Immature natural killer cell (primary cell): ENCODE data around the gene PCDHB1. TPM values are rescaled to one million over a fixed set of nuclear protein-coding genes. Genes with fewer than 3 reads are reported as not detected.
A peak's percentile ranks its signal among the peaks of the same experiment; 100 is the strongest.

Source experiments
- DNase-seq, 3 donors: peaks; one replicate each; pipeline ENCODE4 v3.0.0; 2022; ENCODE audit warnings: mixed read lengths in 1 of 3
- H3K27ac Mint-ChIP-seq, 6 donors: one replicate each; pipeline ENCODE4 v1.8.0; 2020; ENCODE audit warnings: mixed read lengths in 6 of 6, mild to moderate bottlenecking in 5 of 6, inconsistent platforms in 4 of 6, moderate library complexity in 3 of 6
- H3K27me3 Mint-ChIP-seq, 3 donors: one replicate each; pipeline ENCODE4 v1.8.0; 2020 to 2021; ENCODE audit warnings: low read depth in 3 of 3, mild to moderate bottlenecking in 3 of 3, mixed read lengths in 3 of 3, moderate library complexity in 3 of 3, inconsistent platforms in 1 of 3
- H3K36me3 Mint-ChIP-seq, 3 donors: one replicate each; pipeline ENCODE4 v1.8.0; 2020; ENCODE audit warnings: mixed read lengths in 3 of 3, inconsistent platforms in 2 of 3, mild to moderate bottlenecking in 2 of 3
- H3K4me1 Mint-ChIP-seq, 2 donors: one replicate each; pipeline ENCODE4 v1.8.0; 2020; ENCODE audit warnings: inconsistent platforms in 2 of 2, mild to moderate bottlenecking in 2 of 2, mixed read lengths in 2 of 2, moderate library complexity in 1 of 2
- H3K4me3 Mint-ChIP-seq, 5 donors: one replicate each; pipeline ENCODE4 v1.8.0; 2020; ENCODE audit warnings: mild to moderate bottlenecking in 5 of 5, mixed read lengths in 5 of 5, inconsistent platforms in 3 of 5, moderate library complexity in 3 of 5
- H3K9me3 Mint-ChIP-seq, 6 donors: one replicate each; pipeline ENCODE4 v1.8.0; 2020; ENCODE audit warnings: mild to moderate bottlenecking in 6 of 6, mixed read lengths in 6 of 6, inconsistent platforms in 4 of 6, moderate library complexity in 3 of 6
- polyA plus RNA-seq, 3 donors: library from polyadenylated mRNA; unstranded; fragments of 300-500 nt; fragmentation: Illumina TruSeq; gene quantifications; one replicate each; pipeline ENCODE4 v1.2.3, GENCODE V29; 2021

The PCDHB1 gene, protein sequence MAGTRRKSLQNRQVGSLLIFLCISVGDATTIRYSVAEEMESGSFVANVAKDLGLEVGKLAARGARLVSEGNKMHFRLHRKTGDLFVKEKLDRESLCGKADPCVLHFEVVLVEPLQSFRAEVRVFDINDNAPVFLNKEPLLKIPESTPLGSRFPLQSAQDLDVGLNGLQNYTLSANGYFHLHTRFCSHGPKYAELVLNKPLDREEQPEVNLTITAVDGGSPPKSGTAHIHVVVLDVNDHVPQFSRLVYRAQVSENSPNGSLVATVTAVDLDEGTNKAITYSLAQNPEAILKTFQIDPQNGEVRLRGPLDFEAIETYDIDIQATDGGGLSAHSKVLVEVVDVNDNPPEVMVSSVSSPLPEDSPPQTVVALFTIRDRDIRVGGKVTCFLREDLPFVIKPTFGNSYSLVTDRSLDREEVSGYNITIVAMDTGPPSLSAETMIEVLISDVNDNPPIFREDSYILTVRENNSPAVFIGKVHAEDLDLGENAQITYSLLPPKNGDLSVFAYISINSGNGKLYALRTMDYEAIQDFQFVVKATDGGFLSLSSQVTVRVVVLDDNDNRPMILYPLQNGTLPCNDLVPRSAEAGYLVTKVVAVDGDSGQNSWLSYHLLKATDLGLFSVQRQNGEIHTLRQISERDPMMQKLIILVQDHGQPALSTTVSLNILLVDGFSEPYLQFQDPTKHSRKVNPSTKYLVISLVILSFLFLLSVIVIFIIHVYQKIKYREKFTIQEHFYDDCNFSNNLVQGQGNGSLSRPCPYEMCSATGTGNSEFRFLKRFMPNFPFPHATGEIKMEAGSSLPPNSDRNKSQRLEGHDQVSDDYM
- polyA plus RNA-seq = not detected

DNA sequence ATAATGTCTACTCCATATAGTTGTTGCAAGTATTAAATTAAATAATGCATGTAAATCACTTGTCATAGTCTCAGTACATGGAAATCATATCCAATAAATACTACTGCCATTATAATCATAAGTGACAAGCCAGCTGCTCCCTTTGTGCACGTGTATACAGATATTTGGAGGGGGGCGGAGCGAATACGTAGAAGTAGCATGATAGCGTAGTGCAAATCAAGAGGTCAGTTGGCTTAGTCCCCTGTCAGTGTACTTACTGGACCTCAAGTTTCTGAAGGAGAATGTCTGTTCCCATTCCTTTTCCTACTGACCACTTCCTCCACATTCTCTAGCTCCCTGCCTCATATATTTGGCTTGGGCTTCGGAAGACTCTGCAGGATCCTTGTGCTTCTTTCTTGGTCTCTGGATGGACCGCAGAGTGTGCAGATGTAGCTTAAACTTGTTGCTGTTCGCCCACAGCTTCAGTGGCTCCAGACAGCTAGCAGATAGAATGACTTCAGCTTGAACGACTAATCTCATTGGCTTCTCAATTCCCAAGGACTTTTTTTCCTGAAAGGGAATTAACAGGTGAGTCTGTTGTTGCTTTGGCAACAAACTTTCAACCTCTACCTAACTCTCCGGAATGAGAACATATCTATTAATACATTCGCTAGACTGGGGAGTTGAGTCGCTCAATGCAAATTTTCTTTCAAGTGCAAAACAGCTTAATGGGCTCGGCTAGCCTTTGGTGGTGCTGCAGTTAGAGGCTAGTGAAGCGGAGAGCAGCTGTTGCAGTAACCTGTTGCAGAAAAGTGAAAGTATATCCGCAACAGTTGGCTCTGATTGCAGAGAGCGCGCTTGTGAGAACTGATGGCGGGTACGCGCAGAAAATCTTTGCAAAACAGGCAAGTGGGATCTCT lies at the start of gene PCDHB1:
Gene PCDHB1, plus strand, starts transcription at position 753 of the 899 bp plus-strand sequence. Its CDS starts 97 bp downstream, at position 850.
- Mint-ChIP-seq H3K4me1 (peaks cover 0 to 1% of the 10 kb centered on the region in 2 donors), H3K27me3 (peaks cover 4 to 14% (median 9%) of the 10 kb centered on the region in 3 donors), H3K27ac (no peak within 1 kb of the TSS), H3K9me3 (peaks cover 6 to 28% (median 8%) of the 10 kb centered on the region in 6 donors), H3K36me3 (peaks cover 0 to 4% (median 3%) of the 10 kb centered on the region in 3 donors), H3K4me3 (peak within 1 kb of the TSS in 4 of 5 donors; percentile 4 to 61 (median 16))
- no peak for DNase-seq

DNA sequence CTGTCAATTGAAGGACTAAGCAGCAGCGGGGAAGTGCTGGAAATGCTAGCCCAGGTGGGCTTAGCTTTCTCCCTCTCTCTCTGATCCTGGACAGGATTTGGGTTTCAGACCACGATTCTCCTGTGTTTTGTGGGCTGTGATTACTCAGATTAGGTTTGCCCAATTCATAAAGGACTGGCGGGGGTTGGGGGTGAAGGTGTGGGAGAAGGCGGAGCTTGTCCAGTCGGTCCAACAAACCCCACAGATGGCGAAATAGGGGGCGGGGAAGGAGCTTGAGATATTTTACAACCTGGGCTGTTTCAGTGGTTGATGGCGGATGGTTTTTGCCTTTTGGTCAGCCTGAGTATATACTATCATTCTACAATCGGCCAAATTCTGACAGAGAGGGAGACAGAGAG lies 49.7 kb upstream of the PCDHB1 start:
- Mint-ChIP-seq H3K27me3 (peaks cover 5 to 17% (median 7%) of the 10 kb centered on the region in 3 donors), H3K27ac (no peak overlapping the region), H3K4me3 (peak overlapping the region in 2 of 5 donors; percentile 18 to 28)

DNA sequence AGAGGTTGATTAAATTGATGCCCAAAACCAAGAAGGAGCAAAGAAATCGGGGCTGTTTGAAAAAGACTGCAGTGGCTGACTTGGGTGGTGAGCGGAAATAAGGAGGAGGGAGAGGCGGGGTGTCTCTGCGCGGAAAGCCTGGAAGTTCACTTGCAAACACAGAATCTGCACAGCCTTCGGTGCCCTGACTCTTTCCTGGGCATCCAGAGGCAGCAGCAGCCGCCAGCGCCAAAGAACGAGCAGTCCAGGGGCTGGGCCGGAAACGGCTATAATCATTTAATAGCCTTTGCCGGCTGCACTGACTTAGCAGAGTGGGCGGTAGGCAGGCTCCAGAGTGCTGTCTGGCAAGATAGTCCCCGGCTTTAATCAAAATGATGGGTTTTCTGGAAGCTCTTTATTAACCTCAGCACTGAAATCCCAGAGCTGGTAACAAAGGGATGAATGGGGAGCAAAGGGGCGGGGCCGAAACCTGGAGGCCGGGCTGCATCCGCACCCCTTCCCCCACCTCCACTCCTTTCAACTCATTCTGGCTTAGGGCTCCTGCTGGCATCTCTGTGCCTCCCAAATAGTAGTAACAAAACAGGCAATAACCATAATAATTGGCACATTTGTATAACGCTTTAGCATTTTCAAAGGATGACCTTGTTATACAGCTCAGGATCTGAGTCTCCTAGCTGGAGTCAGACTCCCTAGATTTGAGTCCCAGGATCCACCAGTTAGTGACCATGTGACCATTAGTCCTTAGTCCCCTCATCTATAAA lies 49.1 kb upstream of the PCDHB1 start:
- Mint-ChIP-seq H3K4me1 (peaks cover 0 to 8% of the 10 kb centered on the region in 2 donors), H3K9me3 (peaks cover 0 to 17% (median 7%) of the 10 kb centered on the region in 6 donors), H3K27ac (no peak overlapping the region), H3K27me3 (peaks cover 6 to 17% (median 7%) of the 10 kb centered on the region in 3 donors), H3K36me3 (peaks cover 0 to 4% (median 4%) of the 10 kb centered on the region in 3 donors), H3K4me3 (peak overlapping the region in 2 of 5 donors; percentile 18 to 28)
- no peak for DNase-seq

More for the DNA sequence above, 49.7 kb upstream of the PCDHB1 start:
- Mint-ChIP-seq H3K9me3 (peaks cover 0 to 14% (median 4%) of the 10 kb centered on the region in 6 donors), H3K4me1 (peaks cover 0 to 8% of the 10 kb centered on the region in 2 donors), H3K36me3 (peaks cover 0 to 1% (median 0%) of the 10 kb centered on the region in 3 donors)
- DNase-seq = no peak

- no peak for DNase-seq
- Mint-ChIP-seq H3K9me3 (peaks cover 0 to 18% (median 7%) of the 10 kb centered on the region in 6 donors), H3K4me3 (no peak overlapping the region), H3K27ac (no peak overlapping the region), H3K36me3 (peaks cover 0 to 5% (median 4%) of the 10 kb centered on the region in 3 donors), H3K4me1 (peaks cover 0 to 8% of the 10 kb centered on the region in 2 donors), H3K27me3 (peaks cover 6 to 17% (median 7%) of the 10 kb centered on the region in 3 donors)
Measured at GRCh38 chr5:141002605-141002965, 48.6 kb upstream of the PCDHB1 start.

- Mint-ChIP-seq H3K4me3 (no peak overlapping the region), H3K27me3 (peaks cover 6 to 17% (median 7%) of the 10 kb centered on the region in 3 donors), H3K9me3 (peaks cover 0 to 18% (median 8%) of the 10 kb centered on the region in 6 donors), H3K27ac (no peak overlapping the region), H3K36me3 (peaks cover 0 to 5% (median 4%) of the 10 kb centered on the region in 3 donors), H3K4me1 (peaks cover 0 to 8% of the 10 kb centered on the region in 2 donors)
- DNase-seq = no peak
Measured at GRCh38 chr5:141003031-141003430, 48.1 kb upstream of the PCDHB1 start.

DNA sequence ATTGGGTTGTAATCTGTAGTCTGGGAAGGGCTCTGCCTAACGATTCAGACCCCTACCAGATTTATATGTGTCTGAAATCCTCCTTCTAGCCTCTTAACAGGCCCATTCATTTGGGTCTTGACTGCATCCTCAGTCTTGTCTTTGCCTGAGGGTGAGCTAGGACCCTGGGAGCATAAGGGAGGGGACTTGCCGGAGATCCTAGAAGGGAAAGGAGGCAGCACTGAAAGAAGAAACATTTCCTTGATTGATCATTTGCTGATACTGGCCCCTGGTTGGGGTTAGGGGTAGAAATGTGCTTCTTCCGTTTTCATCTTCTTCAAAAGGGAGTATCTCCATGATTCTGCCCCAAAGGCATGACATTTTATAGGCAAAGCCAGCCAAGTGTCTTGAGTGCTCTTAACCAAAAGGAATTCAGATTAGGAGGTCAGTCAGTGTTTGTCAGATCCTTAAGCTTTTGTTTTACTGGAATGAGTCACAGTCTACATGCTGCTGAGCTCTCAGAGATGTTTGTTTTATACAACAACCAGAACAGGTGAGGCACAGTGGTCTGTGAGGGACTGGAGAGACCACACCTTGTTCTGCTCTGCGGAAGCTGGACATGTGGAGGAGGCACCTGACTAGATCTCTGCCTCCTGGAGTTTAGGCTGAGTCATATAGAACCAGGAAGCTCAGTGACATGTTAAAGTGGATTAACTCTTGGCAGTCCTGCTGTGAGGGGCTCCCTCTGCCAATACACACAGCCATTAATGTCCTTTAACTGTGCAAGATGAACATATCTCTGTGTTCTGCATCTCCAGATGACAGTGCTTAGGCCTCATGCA lies 47.2 kb upstream of the PCDHB1 start:
- Mint-ChIP-seq H3K27ac (no peak overlapping the region), H3K4me1 (peaks cover 0 to 8% of the 10 kb centered on the region in 2 donors), H3K9me3 (peaks cover 0 to 18% (median 8%) of the 10 kb centered on the region in 6 donors), H3K36me3 (peaks cover 0 to 5% (median 4%) of the 10 kb centered on the region in 3 donors), H3K4me3 (no peak overlapping the region), H3K27me3 (peaks cover 6 to 17% (median 8%) of the 10 kb centered on the region in 3 donors)
- no peak for DNase-seq

DNA sequence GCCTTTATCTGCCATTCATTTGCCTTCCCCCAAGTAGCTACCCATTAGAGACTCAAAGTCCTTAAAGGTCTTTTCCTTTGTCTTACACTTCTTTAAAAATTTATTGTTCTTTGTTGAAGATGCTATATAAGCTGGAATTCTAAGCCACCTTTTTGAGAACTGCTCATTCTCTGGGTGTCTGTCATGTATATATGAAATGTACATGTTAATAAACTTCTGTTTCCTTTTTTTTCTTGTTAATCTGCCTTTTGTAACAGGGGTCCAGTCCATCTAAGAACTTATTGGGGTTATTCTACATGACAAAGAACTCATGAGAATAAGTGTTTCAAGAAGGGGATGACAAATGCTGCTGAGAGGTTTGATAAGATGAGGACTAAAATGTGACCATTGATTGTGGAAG lies 43.4 kb upstream of the PCDHB1 start:
- H3K27ac Mint-ChIP-seq = no peak overlapping the region
- H3K9me3 Mint-ChIP-seq = peaks cover 2 to 14% (median 8%) of the 10 kb centered on the region in 6 donors
- peaks cover 2 to 8% (median 4%) of the 10 kb centered on the region in 3 donors for H3K27me3 Mint-ChIP-seq

DNA sequence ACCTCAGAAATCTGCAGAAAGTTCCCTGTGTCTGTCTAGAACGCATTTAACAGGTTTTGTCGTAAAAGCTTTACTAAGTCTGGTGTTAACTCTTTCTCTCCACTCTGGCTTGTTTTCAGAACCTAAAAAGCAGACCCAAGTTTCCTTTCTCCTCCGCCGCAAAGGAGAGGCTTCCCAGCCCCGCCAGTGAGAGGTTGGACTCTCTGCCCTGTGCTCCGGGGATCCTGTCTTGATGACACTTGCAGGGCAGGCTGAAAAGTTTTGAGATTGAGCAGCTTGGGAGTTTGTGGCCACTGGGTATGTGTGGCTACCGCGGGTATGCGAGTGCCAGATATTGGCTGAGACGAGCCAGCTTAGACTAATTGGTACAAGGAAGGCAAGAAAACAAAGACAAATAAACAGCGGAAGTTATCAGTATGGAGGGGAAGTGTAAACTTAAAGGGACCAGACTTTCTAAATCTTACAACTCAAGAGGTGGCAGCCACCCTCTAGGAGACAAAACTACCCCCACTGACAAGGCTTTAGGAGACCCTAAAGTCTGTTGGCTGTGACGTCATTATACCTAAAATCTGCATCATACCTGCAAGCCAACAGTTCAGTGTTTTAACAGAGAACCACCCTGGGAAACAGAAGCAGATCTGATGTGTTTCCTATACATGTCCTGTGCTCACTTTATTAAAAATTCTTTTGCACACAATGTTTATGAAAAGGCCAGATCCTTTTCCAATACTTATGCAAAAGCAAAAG lies 41.0 kb upstream of the PCDHB1 start:
- Mint-ChIP-seq H3K27ac (no peak overlapping the region), H3K4me1 (no peaks in the 10 kb centered on the region), H3K36me3 (peaks cover 0 to 5% (median 4%) of the 10 kb centered on the region in 3 donors), H3K9me3 (peaks cover 2 to 14% (median 7%) of the 10 kb centered on the region in 6 donors), H3K27me3 (peaks cover 2 to 5% (median 4%) of the 10 kb centered on the region in 3 donors), H3K4me3 (no peak overlapping the region)
- no peak for DNase-seq

More for the DNA sequence above, 43.4 kb upstream of the PCDHB1 start:
- Mint-ChIP-seq H3K4me3 (no peak overlapping the region), H3K36me3 (peaks cover 0 to 5% (median 4%) of the 10 kb centered on the region in 3 donors), H3K4me1 (no peaks in the 10 kb centered on the region)
- DNase-seq = no peak

GRCh38 chr5:141017943-141018342 lies 33.2 kb upstream of the PCDHB1 start:
- Mint-ChIP-seq H3K27ac (no peak overlapping the region), H3K4me1 (no peaks in the 10 kb centered on the region), H3K36me3 (no peaks in the 10 kb centered on the region), H3K4me3 (no peak overlapping the region), H3K27me3 (no peaks in the 10 kb centered on the region), H3K9me3 (peaks cover 0 to 9% (median 4%) of the 10 kb centered on the region in 6 donors)
- no peak for DNase-seq

GRCh38 chr5:141022384-141022783 lies 28.8 kb upstream of the PCDHB1 start:
- H3K4me3 Mint-ChIP-seq = no peak overlapping the region
- DNase-seq = no peak
- H3K9me3 Mint-ChIP-seq = peaks cover 0 to 18% (median 5%) of the 10 kb centered on the region in 6 donors
- no peaks in the 10 kb centered on the region for H3K36me3 Mint-ChIP-seq
- H3K27me3 Mint-ChIP-seq = peaks cover 0 to 3% (median 0%) of the 10 kb centered on the region in 3 donors
- H3K27ac Mint-ChIP-seq = no peak overlapping the region
- no peaks in the 10 kb centered on the region for H3K4me1 Mint-ChIP-seq

DNA sequence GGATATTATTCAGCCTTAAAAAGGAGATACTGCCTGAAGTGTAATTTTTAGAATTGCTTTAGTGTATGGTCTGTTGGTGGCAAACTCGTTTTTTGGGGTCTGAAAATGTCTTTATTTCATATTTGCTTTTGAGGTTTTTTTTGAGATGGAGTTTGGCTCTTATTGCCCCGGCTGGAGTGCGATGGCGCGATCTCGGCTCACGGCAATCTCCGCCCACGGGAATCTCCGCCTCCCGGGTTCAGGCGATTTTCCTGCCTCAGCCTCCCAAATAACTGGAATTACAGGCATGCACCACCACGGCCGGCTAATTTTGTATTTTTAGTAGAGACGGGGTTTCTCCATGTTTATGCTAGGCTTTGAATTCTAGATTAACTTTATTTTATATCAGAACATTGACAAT lies 20.2 kb upstream of the PCDHB1 start:
- H3K27me3 Mint-ChIP-seq = no peaks in the 10 kb centered on the region
- H3K9me3 Mint-ChIP-seq = peaks cover 0 to 8% (median 2%) of the 10 kb centered on the region in 6 donors
- no peak overlapping the region for H3K4me3 Mint-ChIP-seq

More for the DNA sequence above, 20.2 kb upstream of the PCDHB1 start:
- no peak for DNase-seq
- Mint-ChIP-seq H3K36me3 (no peaks in the 10 kb centered on the region), H3K4me1 (no peaks in the 10 kb centered on the region), H3K27ac (no peak overlapping the region)
